ENCODE results near the gene UBE2R2.

GRCh38 chr9:33923079-33923478 lies 106.1 kb downstream of the UBE2R2 start:
- TF ChIP-seq TAF1 (IDR thresholded peaks at IDR 0.05; ENCODE audit: borderline replicate concordance, low read depth, low read length) = no peak
- no peak for TF ChIP-seq POLR2A (IDR thresholded peaks at IDR 0.05; ENCODE audit: low read depth, low read length)
